GM12878 (cell line): Measurements from ENCODE around the gene IL5.

Experiments used
- RFX5 ChIP-seq: IDR thresholded peaks from 2 replicates; pipeline ENCODE4 v1.6.1; 2011; ENCODE audit warnings: low read depth, low read length, improper control_type of control experiment
- ZNF274 ChIP-seq: IDR thresholded peaks from one replicate; pipeline ENCODE4 v1.8.0; 2011; ENCODE audit not compliant: insufficient read length, insufficient read depth
- TF ChIP-seq, protein P1 (sequence below), 3 experiments: IDR thresholded peaks in 2 of 3; conservative IDR thresholded peaks in 1 of 3; 2 replicates each; pipeline ENCODE4 v1.5.1; 2011; ENCODE audit warnings: low read depth in 3 of 3, low read length in 3 of 3, mild to moderate bottlenecking in 3 of 3, control low read depth in 2 of 3, moderate library complexity in 2 of 3, inconsistent platforms in 1 of 3, mixed read lengths in 1 of 3; ENCODE audit not compliant: control insufficient read depth in 2 of 3, insufficient read depth in 1 of 3; ENCODE audit errors: extremely low read depth in 1 of 3

DNA sequence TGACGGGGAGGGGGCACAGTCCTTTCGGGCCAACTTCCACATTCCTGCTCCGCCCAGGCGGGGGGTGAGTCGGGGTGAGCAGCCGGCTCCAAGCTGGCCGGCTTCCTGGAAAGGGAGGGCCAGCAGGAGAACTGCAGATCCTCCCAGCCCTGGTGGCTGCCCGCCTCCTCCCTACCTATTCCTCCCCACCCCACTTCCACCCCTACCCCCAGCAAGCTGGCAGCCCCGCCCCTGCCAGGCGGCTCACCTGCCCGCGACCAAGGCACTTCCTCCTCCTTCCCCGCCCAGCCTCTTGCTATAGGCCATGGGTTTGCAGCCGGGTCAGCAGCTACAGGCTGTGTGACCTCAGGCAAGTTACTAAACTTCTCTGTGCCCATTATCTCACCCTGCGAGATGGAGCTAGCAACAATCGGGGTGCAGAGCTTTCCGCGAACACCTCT lies 47.1 kb downstream of the IL5 start:
- TF ChIP-seq, protein P1, sequence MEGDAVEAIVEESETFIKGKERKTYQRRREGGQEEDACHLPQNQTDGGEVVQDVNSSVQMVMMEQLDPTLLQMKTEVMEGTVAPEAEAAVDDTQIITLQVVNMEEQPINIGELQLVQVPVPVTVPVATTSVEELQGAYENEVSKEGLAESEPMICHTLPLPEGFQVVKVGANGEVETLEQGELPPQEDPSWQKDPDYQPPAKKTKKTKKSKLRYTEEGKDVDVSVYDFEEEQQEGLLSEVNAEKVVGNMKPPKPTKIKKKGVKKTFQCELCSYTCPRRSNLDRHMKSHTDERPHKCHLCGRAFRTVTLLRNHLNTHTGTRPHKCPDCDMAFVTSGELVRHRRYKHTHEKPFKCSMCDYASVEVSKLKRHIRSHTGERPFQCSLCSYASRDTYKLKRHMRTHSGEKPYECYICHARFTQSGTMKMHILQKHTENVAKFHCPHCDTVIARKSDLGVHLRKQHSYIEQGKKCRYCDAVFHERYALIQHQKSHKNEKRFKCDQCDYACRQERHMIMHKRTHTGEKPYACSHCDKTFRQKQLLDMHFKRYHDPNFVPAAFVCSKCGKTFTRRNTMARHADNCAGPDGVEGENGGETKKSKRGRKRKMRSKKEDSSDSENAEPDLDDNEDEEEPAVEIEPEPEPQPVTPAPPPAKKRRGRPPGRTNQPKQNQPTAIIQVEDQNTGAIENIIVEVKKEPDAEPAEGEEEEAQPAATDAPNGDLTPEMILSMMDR (IDR thresholded peaks at IDR 0.05 in 2 of 3, conservative IDR thresholded peaks at IDR 0.05 in 1 of 3; ENCODE audit: control insufficient read depth in 2 of 3, extremely low read depth in 1 of 3, insufficient read depth in 1 of 3, low read depth in 3 of 3, low read length in 3 of 3) = no peak
- TF ChIP-seq ZNF274 (no peak), RFX5 (no peak)
